Adipose tissue (tissue), 3 donors: Measurements from ENCODE around the gene VDR. TPM values are rescaled to one million over a fixed set of nuclear protein-coding genes. Genes with fewer than 3 reads are reported as not detected.

Source experiments
- H3K27ac ChIP-seq: one replicate; pipeline ENCODE4 v1.5.1; 2013; ENCODE audit warnings: low read depth, low read length
- WGBS, 3 donors: extraction: QIAGEN DNeasy Blood & Tissue Kit; methylation state at CpG; one replicate each; pipeline ENCODE4 v1.1.7; 2013; 5-methylcytosine and 5-hydroxymethylcytosine counted together
- polyA plus RNA-seq, 3 donors: library from polyadenylated mRNA; stranded (reverse); fragments of 200-250 nt; gene quantifications; one replicate each; pipeline ENCODE4 v1.2.3, GENCODE V29; 2013
- donor health status: healthy with polysubstance abuse.
- donor health status: Bipolar disorder and iron deficiency.
- donor health status: healthy.

VDR gene
- polyA plus RNA-seq, 3 donors, result 1.2 to 2.9 (median 1.5) TPM

DNA sequence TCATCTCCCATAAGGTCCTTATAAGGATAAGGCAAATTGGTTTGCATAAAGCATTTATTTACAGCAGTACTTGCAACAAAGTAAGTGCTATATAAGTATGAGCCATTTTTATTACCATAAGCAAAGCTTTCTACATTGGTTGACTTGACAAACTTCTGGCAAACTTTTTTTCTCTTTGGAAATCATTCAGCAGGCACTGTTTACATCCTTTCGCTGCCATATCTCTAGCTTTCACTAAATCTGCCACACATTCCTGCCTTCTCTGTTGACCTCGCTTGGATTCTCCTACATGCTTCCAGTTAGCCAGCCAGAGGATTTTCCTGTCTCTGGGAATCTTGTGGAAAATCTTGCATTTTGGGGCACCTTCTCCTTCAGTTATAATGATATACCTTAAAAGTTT is 63.3 kb downstream of the VDR start:
- WGBS, 3 donors, result 39 to 89% (median 66%) methylated on average over 2 of the region's 2 CpGs
- H3K27ac ChIP-seq, result no peak overlapping the region

DNA sequence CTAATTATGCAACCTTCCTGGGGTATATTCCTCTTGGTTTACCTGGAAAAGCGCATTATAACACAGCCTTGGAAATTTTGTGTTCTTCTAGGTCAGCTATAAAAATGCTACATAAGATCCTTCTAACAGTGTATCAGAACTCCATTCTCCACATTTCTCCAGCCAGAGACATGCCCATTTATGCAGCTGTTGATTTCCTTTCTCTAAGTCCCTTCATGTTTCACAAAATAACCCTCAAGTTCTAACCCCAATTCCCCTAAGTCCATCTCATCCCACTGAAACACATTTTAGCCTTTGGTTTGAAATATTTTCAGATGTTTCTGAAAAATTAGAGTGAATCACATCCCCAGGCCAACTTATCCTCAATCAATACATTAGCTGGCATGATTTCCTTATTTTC is 64.2 kb downstream of the VDR start:
- WGBS, 3 donors, result 93 to 96% (median 94%) methylated on average over 1 of the region's 1 CpG
- no peak overlapping the region for H3K27ac ChIP-seq

DNA sequence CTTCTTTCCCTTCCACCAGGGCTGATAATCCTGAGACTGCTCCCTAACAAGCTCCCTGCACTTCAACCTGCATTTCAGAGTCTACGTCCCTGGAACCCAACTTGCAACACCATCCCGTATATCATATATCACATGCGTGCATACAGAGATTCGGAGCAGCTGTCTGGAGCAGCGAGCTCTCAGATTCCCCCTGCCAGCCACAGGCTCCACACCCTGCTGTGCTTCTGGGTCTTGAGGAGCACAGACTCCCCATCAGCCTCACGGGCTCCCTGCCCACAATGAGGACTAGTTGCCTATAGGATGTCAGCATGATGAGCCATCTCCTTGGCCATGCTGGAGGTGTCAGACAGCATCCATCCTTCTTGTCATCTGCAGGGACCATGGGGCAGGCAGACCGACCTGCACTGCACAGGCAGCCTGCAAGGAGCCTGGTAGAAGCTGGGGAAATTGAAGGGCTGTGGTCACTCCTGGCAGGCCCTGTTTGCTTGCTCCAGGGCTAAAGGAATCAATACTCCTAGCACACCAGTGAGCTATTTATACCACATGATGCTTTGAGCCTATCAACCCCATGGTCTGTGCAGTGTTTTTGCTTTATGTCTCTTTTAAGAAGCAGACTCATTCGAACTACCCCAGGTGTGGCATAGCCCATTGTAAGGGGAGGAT is 65.4 kb downstream of the VDR start:
- no peak overlapping the region for H3K27ac ChIP-seq
- WGBS, 3 donors, result 71 to 91% (median 88%) methylated on average over 8 of the region's 8 CpGs

DNA sequence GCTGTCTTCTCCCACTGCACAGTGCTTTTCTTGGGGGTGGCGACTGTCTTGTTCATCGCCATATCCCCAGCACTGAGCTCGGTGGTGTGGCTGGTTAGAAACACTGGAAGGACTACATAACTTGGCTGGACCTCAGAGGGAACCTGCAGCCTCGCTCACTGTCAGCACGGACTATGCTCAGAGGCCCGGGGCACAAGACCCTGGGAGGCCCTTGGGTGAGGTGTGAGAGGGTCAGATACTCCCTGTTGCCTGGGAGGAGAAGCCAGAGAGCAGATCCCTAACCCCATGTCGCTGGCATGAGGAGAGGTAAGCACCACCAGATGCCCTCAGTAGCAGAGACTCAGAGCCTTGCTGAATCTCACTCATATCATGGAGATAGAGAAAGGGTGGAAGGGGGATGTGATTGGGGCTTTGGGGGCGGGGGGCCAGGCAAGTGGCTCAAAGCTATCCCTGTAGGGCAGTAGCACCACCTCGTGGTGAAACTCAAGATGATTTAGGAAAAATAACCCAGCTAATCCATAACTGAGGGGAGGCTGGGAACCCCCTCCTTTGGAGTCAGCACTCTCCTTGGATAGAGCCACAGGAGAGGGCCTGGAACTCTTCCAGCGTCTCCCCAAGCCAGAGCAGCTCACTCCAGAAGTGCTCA is 66.4 kb downstream of the VDR start:
- 34 to 45% (median 41%) methylated on average over 10 of the region's 10 CpGs for WGBS, 3 donors
- H3K27ac ChIP-seq, result no peak overlapping the region

DNA sequence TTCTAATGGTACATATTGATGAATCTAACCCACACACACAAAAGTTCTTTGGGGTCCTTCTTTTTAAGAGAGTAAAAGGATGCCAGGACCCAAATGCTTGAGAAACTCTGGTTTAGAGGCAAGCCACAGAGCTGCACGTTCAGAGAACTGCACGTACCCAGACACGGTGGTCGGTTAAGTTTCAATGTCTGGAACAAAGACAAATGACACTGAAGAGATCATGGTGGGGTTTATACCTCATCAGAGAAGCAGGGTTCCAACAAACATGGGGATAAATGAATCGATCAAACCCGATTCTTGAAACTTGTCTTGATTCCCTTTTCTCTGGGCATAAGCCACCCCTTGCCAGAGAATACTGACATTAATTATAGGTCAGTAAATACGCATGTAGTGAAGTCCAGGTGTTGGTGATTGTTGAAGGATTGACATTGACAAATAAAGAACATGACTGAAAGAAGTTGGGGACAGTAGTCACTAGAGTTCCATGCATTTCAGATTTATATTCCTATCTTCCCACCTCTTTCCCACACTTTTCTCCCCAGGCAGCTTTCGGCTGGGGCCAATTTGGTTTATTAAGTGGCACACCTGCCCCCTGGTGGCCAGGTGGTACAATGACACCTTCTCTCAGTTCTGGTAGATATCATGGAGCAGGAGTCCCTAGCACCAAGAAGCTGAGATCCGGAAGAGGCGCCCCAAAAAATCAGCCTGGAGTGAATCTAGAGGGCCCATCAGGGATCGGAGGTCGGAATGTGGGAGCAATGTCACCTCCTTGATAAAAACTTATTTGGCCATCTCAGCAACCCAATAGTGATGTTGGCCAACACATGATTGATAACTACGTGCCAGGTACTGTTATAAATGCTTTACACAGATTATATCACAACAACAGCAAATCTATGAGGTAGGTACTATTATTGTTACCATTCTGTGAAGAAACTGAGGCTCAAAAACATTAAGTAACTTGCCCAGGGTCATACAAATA is 67.3 kb downstream of the VDR start:
- 50 to 56% (median 55%) methylated on average over 13 of the region's 13 CpGs for WGBS, 3 donors
- H3K27ac ChIP-seq, result no peak overlapping the region

DNA sequence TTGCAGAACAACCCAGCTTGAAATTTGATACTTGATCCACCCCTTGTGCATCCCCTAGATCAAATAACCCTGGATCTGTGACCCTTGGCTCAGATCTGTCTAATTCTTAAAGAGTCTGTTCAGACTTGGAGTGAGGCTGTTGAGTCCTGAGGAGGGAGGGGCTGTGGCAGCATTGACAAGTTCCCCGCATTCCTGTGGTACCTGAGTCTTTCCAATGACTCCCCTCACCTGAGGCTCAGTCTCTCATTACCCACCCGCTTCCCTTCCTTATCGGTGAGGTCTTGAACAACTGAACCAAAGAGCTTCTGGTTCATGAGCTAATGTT is 69.0 kb downstream of the VDR start:
- 79 to 92% (median 87%) methylated on average over 3 of the region's 3 CpGs for WGBS, 3 donors

DNA sequence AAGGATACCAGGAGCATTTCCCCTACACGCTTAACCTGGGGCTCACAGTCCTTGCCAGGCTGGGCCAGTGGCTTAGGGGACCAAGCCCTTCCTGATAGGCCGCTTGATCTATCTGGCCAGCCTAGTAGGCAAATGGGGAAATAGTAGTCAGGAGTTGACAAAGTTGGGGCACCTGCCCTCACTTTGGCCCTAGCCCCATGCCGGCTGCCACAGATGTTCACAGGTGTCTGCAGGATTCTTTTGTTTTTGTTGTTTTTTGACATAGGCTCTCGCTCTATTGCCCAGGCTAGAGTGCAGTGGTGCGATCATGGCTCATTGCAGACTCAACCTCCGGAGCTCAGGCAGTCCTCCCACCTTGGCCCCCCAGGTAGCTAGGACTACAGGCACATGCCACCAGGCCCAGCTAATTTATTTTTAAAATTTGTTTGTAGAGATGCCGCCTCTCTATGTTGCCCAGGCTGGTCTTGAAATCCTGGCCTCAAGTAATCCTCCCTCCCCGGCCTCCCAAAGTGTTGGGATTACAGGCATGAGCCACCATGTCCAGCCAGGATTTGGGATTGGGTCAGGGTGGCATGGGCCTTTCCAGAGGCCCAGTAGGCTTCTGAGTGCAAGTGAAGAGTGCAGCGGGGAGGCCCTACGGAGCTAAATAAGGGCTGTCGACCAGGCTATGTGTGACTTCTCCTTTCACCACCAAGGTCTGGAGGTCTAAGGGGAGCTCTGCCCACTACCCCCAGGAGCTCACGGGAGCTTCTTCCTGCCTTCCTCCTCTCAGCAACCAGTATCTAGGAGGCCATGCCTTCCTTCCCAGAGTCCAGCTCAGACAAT is 69.6 kb downstream of the VDR start:
- H3K27ac ChIP-seq, result no peak overlapping the region
- 77 to 90% (median 79%) methylated on average over 12 of the region's 12 CpGs for WGBS, 3 donors

More for the DNA sequence above, 69.0 kb downstream of the VDR start:
- H3K27ac ChIP-seq, result no peak overlapping the region

DNA sequence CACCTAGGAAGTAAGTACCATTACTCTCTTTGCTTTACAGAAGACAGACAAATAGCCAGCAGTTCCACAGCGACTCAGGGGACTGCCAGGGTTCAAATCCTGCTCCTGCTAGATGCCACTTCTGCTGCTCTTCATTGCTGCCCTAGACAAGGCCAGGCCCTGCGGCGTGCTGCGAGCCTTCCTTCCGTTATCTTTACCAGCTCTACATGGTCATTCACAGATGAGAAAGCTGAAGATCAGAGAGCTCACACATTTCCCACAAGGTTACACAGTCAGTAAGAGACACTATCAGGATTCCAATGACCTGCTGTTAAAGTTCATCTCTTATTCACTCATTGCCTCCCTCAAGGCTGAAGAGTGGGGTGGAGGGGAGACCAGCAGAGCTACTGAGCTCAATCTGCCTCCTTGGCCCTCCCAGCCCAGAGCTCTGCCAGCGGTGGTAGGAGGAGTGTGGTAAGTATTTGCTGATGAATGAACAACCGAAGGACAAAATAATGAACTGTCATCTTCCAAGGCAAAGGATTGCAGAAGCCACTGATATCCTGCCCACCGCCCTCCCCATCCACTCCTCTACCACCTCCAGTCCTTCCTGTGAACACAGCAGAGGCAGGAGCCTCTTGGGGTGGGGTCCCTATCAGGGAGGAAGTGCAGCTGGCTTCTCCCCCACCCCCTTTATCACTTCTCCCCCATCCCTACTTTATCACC is 70.4 kb downstream of the VDR start:
- no peak overlapping the region for H3K27ac ChIP-seq
- 67 to 85% (median 75%) methylated on average over 8 of the region's 8 CpGs for WGBS, 3 donors

DNA sequence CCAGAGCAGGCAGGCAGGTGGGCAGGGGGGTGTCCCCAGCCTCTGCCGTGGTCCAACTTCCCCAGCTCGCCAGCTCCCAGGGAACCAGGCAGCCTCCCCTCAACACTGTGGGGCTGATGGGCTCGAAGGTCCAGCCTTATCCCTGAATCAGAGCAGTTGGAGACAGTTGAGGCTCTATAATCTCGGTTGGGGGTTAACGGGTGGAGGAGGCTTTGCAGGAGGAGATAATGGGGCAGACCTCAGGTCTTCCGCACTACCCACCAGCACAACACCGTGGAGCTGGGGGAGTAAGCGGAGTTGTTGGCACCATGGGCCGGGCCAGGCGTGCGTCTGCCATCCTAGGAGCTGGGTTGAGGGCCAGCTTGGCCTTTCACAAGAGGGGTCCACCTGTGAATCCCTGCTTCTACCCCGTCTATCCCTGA is 71.2 kb downstream of the VDR start:
- no peak overlapping the region for H3K27ac ChIP-seq
- 80 to 91% (median 89%) methylated on average over 12 of the region's 12 CpGs for WGBS, 3 donors

DNA sequence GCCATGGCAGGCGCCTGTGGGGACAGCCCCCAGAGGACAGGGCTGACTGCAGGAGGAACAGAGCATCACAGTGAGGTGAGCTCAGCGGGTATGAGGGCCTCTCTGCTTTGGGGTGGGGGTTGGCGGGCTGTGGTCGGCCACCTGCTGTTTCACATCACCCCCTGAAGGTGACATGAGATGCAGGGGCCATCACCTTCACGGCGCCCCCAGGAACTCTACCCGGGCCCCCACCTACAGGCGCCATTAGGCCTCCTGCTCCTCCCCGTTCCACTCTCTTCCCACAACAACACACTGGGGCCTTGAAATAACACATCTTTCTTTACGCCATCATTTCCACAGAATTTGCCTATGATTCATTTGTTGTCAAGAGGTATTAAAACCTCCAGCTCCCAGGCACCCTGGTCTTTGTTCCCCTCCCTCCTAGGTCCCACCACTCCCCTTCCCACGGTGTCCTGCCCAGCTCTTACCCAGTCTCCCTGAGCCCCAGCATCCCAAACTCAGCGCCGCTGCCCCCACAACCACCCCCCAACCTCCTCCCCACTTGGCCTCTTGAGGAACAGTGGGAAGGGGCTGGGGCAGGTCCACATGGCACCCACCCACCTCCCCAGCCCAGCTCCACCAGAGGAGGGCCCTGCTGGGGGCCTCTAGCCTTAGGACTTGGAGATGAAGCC is 72.4 kb downstream of the VDR start:
- WGBS, 3 donors, result 80 to 90% (median 90%) methylated on average over 13 of the region's 13 CpGs
- no peak overlapping the region for H3K27ac ChIP-seq

DNA sequence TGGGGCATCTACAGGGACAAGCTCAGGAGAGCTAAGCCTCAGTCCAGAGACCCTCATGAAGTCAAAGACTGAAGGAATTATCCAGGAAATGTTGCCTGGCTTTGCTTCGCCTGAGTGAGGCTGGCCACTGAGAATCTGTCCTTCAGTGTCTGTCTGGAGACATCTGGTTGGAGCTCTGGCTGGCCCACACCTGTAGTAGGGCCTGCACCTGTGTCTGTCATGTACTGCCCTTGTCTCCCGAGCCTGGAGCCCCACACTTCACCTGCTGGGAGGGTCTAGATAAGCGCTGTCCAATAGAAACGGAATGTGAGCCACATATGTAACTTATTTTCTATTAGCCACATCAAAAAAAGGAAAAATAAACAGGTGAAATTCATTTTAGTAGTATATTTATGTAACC is 75.2 kb downstream of the VDR start:
- 55 to 85% (median 81%) methylated on average over 4 of the region's 4 CpGs for WGBS, 3 donors
- no peak overlapping the region for H3K27ac ChIP-seq

DNA sequence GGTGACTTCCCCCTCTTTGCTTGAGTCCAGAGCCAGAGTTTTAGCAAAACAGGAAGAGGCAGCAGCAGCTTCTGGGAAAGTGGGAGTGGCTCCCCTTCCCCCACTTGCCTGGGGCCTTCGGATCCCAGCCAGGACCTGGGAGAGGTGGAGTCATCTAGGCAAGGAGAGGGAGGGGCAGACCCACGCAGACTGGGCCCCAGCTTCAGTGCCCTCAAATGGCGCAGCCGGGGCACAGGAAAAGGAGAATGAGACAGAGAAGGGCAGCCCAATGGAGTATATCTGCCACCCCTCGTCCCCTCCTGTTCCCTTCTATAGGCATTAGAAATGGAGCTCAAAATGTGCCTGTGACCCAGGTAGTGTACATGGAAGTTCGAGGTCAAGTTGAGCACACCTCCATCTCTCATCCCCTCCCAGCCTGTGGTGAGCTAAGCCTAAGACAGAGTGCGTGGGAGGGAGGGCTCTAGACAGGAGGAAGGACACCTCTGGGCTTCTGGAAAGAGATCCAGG is 75.8 kb downstream of the VDR start:
- WGBS, 3 donors, result 23 to 37% (median 24%) methylated on average over 7 of the region's 7 CpGs

DNA sequence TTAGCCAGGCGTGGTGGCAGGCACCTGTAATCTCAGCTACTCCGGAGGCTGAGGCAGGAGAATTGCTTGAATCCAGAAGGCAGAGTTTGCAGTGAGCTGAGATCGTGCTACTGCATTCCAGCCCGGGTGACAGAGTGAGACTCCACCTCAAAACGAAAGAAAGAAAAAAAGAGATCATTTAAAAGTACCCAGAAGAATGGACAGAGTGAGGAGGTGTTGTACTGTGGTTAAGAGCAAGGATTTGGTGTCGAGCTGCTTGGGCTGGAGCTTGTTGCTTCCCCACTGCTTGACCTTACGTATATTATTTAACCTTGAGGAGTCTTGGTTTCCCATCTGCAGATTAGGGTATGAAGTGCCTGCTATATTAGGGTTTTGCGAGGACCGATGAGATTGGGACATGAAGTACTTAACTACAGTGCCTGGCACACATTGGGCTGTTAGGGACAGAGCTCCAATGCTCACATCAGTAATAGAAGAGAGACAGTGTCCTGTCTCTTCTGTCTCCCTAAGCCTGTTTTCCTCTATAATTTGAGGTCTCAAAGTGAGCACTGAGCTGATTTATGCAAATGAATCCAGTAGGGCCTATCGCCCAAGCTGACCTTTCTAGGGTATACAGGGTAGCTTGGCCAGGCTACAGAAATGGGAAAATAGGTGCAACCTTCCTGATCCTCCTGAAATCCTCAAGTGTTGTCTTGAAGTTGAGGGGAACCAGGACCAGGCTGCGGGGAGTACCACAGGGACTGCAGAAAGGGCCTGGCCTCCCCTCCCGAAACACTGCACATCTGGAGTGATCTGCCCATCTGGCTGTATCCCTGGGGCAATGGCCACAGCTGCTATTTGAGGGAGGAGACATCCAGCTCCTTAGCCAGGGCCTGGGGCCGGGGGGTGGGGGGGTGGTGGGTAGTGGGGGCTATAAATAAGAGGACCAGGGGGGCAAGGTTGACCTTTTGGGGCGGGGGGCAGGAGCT is 76.5 kb downstream of the VDR start:
- no peak overlapping the region for H3K27ac ChIP-seq
- WGBS, 3 donors, result 54 to 73% (median 58%) methylated on average over 14 of the region's 14 CpGs

More for the DNA sequence above, 75.8 kb downstream of the VDR start:
- no peak overlapping the region for H3K27ac ChIP-seq

DNA sequence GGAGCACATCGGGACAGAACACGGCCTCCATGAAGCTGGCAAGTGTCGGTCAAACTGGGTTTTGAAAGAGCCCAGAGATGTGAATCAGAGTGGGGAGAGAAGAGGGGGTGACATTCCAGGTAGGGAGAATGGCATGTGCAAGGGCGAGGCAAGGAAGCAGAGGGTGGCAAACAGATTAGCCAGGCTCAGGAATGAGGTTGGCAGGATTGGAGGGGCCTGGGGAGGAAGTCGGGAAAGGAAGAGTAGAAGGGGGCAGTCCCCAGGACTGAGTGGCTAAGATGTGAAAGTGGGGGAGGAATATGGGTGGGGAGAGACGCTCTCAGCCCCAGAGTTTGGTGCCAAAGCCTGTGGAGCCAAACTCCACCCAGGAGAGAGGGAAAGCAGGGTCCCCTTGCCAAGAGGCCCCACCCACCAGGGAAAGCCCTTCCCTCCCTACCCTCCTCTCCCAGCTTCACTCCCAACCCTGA is 79.6 kb downstream of the VDR start:
- 51 to 65% (median 56%) methylated on average over 6 of the region's 6 CpGs for WGBS, 3 donors
- no peak overlapping the region for H3K27ac ChIP-seq

DNA sequence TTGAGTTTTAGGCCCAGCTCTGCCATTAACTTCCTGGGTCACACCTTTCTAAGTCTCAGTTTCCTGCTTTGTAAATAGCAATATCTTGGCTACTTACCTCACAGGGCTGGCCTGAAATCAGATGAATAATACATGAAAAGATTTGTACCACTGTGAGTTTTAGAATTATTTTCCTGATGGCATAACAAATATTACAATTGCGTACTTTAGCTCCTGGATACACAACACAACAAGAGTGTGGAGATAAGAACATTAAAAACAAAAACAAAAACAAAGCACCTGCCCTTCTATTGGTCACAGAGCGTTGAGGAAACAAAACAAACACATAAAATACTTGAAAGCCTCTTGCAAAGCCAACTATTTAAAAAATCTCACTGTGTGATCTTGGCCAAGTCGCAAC is 80.2 kb downstream of the VDR start:
- peak overlapping the region; percentile 57 for H3K27ac ChIP-seq
- WGBS, 3 donors, result 75 to 83% (median 79%) methylated on average over 3 of the region's 3 CpGs

DNA sequence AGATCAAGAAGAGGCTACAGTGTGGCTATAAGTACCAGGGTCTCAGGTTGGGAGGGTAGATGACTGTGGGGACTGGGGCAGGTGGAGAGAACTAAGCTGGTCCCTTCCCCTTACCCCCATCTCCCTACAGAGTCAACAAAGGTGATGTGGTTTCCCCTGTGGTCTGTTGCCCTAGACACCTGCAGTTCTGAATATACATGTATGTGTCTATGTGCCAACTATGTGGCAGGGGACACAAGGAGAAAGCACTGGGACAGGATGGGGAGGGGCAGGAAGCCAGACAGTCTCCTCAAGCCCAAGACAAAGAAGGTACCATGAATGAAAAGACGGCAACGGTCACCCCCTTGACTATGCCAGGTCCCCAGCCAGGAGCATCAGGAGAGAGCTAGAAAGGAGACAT is 80.6 kb downstream of the VDR start:
- WGBS, 3 donors, result 50 to 73% (median 57%) methylated on average over 2 of the region's 2 CpGs
- peak overlapping the region; percentile 57 for H3K27ac ChIP-seq
